Subcutaneous abdominal adipose tissue (tissue), 5 donors: ENCODE measurements around the gene ALCAM.

ENCODE experiments used
- H3K27ac ChIP-seq: one replicate; pipeline ENCODE4 v1.7.0; 2013; ENCODE audit warnings: low read depth, mild to moderate bottlenecking, inconsistent platforms, low read length, moderate library complexity
- H3K27me3 ChIP-seq, 5 donors: one replicate each; pipeline ENCODE4 v1.7.0; 2013; ENCODE audit warnings: low read length in 5 of 5, inconsistent platforms in 1 of 5; ENCODE audit not compliant: control insufficient read depth in 5 of 5, insufficient read depth in 4 of 5
- H3K36me3 ChIP-seq, 5 donors: one replicate each; pipeline ENCODE4 v1.7.0; 2013; ENCODE audit warnings: low read length in 5 of 5; ENCODE audit not compliant: control insufficient read depth in 5 of 5, insufficient read depth in 5 of 5
- H3K4me1 ChIP-seq, 5 donors: one replicate each; pipeline ENCODE4 v1.7.0; 2013; ENCODE audit warnings: low read length in 5 of 5, mild to moderate bottlenecking in 3 of 5, moderate library complexity in 1 of 5; ENCODE audit not compliant: control insufficient read depth in 5 of 5, insufficient read depth in 5 of 5
- H3K4me3 ChIP-seq, 5 donors: one replicate each; pipeline ENCODE4 v1.7.0; 2013; ENCODE audit warnings: low read length in 5 of 5, low read depth in 1 of 5
- H3K9ac ChIP-seq, 5 donors: one replicate each; pipeline ENCODE4 v1.7.0; 2013; ENCODE audit warnings: low read length in 5 of 5, mild to moderate bottlenecking in 4 of 5, moderate library complexity in 3 of 5
- H3K9me3 ChIP-seq, 5 donors: one replicate each; pipeline ENCODE4 v1.7.0; 2013; ENCODE audit warnings: low read length in 5 of 5; ENCODE audit not compliant: control insufficient read depth in 5 of 5
- donor health status: healthy.
- donor health status: healthy.
- donor health status: healthy.
- donor health status: healthy.
- donor health status: healthy.

The ALCAM gene

GRCh38 chr3:105440113-105440512 is 73.4 kb downstream of the ALCAM start:
- Histone ChIP-seq H3K9me3 (no peaks in the 10 kb centered on the region), H3K9ac (no peak overlapping the region), H3K4me1 (no peaks in the 10 kb centered on the region), H3K36me3 (no peaks in the 10 kb centered on the region), H3K4me3 (no peak overlapping the region), H3K27ac (no peak overlapping the region), H3K27me3 (no peaks in the 10 kb centered on the region)

GRCh38 chr3:105444725-105445124 is 78.0 kb downstream of the ALCAM start:
- Histone ChIP-seq H3K4me3 (no peak overlapping the region), H3K4me1 (no peaks in the 10 kb centered on the region), H3K27me3 (no peaks in the 10 kb centered on the region), H3K36me3 (no peaks in the 10 kb centered on the region), H3K9ac (no peak overlapping the region), H3K27ac (no peak overlapping the region), H3K9me3 (no peaks in the 10 kb centered on the region)

DNA sequence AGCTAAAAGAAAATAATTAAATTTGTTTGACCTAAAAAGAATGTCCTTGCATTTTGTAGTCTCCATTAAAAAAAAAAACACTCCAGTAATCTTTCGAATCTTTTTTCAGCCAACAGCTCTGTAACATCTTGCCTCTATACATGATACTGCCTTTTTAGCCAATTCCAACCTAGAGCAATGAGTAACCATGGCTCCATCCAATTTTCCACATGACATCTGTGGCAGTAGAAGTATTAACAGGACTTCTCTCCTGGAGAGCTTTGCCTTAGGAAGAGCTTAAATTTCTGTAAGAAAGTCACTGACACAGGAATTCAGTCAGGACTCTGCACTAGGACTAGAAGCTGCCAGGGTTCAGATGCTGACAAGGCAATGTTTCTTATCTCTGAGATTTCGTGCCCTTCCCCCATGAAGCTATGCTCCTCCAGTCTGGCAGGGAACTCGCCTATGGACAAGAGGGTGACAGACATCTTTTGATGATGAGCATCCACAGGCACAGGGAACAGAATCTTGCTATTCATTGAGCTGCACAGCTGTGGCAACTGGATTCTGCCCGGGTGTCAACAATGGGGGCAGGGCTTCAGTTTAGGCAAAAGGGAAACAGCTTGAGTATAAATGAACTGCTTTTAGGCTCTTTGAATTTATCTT is 81.8 kb downstream of the ALCAM start:
- H3K36me3 ChIP-seq, result no peaks in the 10 kb centered on the region
- H3K27ac ChIP-seq, result no peak overlapping the region
- H3K9me3 ChIP-seq, result no peaks in the 10 kb centered on the region
- no peak overlapping the region for H3K4me3 ChIP-seq
- H3K27me3 ChIP-seq, result no peaks in the 10 kb centered on the region
- no peak overlapping the region for H3K9ac ChIP-seq
- H3K4me1 ChIP-seq, result no peaks in the 10 kb centered on the region

DNA sequence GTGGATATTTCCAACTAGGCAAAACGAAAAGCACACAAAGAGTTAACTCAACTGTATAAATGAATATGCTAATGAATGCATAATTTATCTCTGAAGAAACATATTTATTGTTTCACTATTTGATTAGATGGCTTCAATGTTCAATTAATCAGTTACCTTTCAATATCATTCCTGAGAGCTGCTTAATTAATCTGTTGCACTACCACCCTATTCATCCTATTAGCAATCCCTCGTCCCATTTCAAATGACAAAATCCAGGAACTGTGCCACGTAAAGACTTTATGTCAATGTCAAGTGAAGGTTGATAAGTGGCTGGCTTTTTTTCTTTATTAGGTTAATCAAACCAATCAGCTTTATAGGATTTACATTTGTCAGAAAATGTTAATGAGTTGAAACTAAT is 82.7 kb downstream of the ALCAM start:
- no peak overlapping the region for H3K9ac ChIP-seq

DNA sequence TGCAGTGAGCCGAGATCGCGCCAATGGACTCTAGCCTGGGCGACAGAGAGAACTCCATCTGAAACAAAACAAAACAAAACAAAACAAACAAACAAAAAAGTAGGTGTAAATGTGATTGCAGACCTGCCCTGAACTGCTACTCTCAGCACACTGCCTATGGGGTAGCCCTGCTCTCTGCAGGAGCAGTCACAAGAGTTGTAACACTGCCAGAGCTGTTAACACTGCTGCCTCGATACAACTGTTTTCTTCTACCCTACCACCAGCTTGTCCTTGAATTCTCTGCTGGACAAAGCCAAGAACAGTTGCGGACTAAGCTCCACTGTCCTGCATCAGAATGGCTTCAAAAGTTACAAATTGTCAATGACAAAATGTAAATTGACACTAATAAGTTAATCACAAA is 89.3 kb downstream of the ALCAM start:
- Histone ChIP-seq H3K9me3 (no peaks in the 10 kb centered on the region), H3K27me3 (no peaks in the 10 kb centered on the region), H3K27ac (no peak overlapping the region), H3K4me3 (no peak overlapping the region), H3K9ac (no peak overlapping the region), H3K36me3 (no peaks in the 10 kb centered on the region), H3K4me1 (no peaks in the 10 kb centered on the region)

More for the DNA sequence above, 82.7 kb downstream of the ALCAM start:
- no peak overlapping the region for H3K27ac ChIP-seq
- H3K27me3 ChIP-seq, result no peaks in the 10 kb centered on the region
- no peaks in the 10 kb centered on the region for H3K9me3 ChIP-seq
- no peaks in the 10 kb centered on the region for H3K36me3 ChIP-seq
- H3K4me3 ChIP-seq, result no peak overlapping the region
- no peaks in the 10 kb centered on the region for H3K4me1 ChIP-seq

DNA sequence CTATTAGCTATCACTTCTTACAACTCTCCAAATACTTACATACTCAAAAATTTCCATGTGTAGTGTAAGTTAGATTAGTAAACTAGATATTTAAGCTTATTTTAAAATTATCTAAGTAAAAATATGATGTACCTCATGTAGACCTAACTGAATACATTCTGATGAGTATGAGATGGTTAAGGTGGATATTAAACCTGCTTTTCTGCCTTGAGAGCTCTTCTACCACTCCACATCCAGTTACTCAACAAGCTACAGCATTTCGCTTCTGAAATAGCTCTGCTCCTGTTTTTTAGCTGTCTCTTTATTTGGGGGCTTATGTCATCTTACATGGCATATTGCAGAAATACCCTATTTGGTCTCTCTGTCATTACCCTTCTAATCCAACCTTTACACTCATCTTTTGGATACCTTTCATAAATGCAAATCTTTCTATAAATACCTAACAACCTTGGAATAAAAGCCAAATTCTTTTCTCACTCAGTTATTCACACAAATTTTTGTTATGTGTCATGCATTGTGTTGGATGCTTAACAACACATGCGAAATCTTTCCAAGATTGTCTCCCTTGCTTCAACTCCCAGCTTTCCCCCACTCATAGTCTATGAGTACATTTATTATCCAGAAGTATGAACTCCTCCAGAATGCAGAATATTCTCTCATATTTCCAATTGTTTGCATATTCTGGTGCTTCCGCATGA is 92.0 kb downstream of the ALCAM start:
- Histone ChIP-seq H3K9ac (no peak overlapping the region), H3K27ac (no peak overlapping the region), H3K4me3 (no peak overlapping the region), H3K9me3 (no peaks in the 10 kb centered on the region), H3K27me3 (no peaks in the 10 kb centered on the region), H3K4me1 (no peaks in the 10 kb centered on the region), H3K36me3 (no peaks in the 10 kb centered on the region)

DNA sequence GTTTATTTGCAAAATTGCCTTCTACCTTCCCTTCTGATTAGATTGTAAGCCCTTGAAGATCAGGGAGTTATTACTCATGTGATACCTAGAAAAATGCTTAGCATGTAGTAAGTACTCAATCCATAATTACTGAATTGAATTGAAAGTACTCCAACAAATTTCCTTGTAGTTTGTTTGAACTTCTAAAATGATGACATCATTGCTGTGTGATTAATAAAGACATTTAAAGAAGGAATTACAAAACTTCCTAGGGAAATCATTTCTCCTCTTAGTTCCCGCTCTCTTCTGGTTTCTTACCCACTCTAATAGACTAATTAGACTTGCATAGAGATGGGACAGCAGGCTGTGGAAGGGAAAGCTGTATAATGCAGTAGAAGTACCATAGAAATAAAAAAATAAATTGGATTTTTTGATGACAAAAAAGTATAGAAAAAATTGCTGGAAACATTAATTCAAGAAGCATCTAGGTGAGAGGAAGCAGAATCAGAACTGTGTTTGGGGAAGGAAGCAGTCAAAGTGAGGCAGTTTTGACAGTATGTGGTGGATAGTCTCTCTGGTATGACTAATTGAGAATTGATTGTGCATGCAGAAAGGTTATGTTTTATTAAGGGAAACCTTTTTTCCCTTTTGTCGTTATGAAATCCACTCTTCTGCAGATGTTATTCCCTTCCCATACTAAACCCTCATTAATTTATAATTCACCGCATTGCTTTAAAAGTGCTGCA is 93.0 kb downstream of the ALCAM start:
- Histone ChIP-seq H3K27me3 (no peaks in the 10 kb centered on the region), H3K36me3 (no peaks in the 10 kb centered on the region), H3K4me1 (no peaks in the 10 kb centered on the region), H3K9me3 (no peaks in the 10 kb centered on the region), H3K9ac (no peak overlapping the region), H3K27ac (no peak overlapping the region), H3K4me3 (no peak overlapping the region)

DNA sequence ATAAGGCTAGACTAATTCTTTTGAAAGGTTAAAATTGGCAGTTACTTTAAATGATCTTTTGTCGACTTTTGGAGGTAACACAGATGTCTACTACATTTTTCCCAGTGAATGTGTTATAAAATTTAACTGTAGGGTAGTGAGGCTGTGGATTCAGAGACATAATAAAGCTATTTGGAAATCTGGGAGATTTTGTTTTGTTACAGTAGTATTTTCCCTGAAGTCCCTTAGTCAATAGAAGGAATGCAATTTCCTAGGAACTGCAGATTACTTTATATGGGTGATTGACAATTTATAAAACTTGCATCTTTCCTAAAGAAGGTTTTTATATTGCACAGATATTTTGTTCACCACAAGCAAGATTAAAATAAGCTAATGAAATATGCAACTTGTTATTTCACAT is 96.9 kb downstream of the ALCAM start:
- H3K27me3 ChIP-seq, result no peaks in the 10 kb centered on the region
- H3K4me1 ChIP-seq, result no peaks in the 10 kb centered on the region
- no peaks in the 10 kb centered on the region for H3K9me3 ChIP-seq
- H3K9ac ChIP-seq, result no peak overlapping the region
- H3K4me3 ChIP-seq, result no peak overlapping the region
- H3K36me3 ChIP-seq, result no peaks in the 10 kb centered on the region
- H3K27ac ChIP-seq, result no peak overlapping the region

- Histone ChIP-seq H3K4me1 (no peaks in the 10 kb centered on the region), H3K9me3 (no peaks in the 10 kb centered on the region), H3K9ac (no peak overlapping the region), H3K4me3 (no peak overlapping the region), H3K36me3 (no peaks in the 10 kb centered on the region), H3K27ac (no peak overlapping the region), H3K27me3 (no peaks in the 10 kb centered on the region)
Observed at GRCh38 chr3:105465251-105465853, 98.6 kb downstream of the ALCAM start.

DNA sequence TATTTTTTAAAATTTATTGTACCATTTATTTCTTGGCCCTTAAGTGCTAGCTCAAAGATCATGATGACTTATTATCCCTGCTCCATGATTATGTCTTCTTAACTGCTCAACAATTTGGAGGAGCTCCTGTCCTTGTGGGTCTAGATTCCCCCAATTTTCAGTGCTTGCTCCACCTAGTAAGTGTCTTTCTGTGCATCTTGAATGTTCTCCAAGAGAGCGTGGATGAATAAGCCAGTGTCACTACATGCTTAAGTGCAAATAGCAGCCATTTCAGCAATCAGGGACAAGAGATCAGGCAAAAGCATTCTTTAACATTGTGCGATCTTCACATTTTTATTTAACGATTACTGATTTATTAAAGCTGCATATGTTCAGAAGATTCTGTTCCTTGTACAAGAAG is 99.4 kb downstream of the ALCAM start:
- Histone ChIP-seq H3K36me3 (no peaks in the 10 kb centered on the region), H3K27me3 (no peaks in the 10 kb centered on the region), H3K9ac (no peak overlapping the region), H3K27ac (no peak overlapping the region), H3K4me3 (no peak overlapping the region), H3K9me3 (no peaks in the 10 kb centered on the region), H3K4me1 (no peaks in the 10 kb centered on the region)
